Neural cell (in vitro differentiated cells): ENCODE measurements around the gene CST8. TPM values are rescaled to one million over a fixed set of nuclear protein-coding genes. Genes with fewer than 3 reads are reported as not detected.

Experiments
- H2AFZ ChIP-seq: fragments of 200-600, 300-800 bp; sonication (generic), shearing (Covaris generic); 2 replicates; pipeline ENCODE4 v1.6.0; 2014; ENCODE audit warnings: low read depth, mild to moderate bottlenecking, antibody characterized with exemption, low read length, moderate library complexity
- H3F3A ChIP-seq: fragments of 200-600 bp; shearing (Covaris generic); 2 replicates; pipeline ENCODE4 v1.6.1; 2016; ENCODE audit warnings: mild to moderate bottlenecking, moderate library complexity, mixed read lengths, antibody characterized with exemption, low read length; ENCODE audit not compliant: insufficient read depth, poor library complexity, severe bottlenecking
- H3K27ac ChIP-seq: fragments of 200-600, 300-800 bp; sonication (generic), shearing (Covaris generic); 2 replicates; pipeline ENCODE4 v1.5.1; 2014; ENCODE audit warnings: mild to moderate bottlenecking, low read length, moderate library complexity
- H3K27me3 ChIP-seq: fragments of 300-800, 200-600 bp; sonication (generic), shearing (Covaris generic); 2 replicates; pipeline ENCODE4 v1.6.0; 2014; ENCODE audit warnings: mild to moderate bottlenecking, low read depth, low read length, moderate library complexity; ENCODE audit not compliant: insufficient read depth
- H3K36me3 ChIP-seq: fragments of 300-800, 200-600 bp; sonication (generic), shearing (Covaris generic); 2 replicates; pipeline ENCODE4 v1.5.1; 2014; ENCODE audit warnings: mild to moderate bottlenecking, antibody characterized with exemption, low read length, moderate library complexity; ENCODE audit not compliant: insufficient read depth
- H3K4me2 ChIP-seq: fragments of 300-800, 200-600 bp; sonication (generic), shearing (Covaris generic); 2 replicates; pipeline ENCODE4 v1.6.0; 2014; ENCODE audit warnings: mild to moderate bottlenecking, low read length
- H3K4me3 ChIP-seq: fragments of 300-800, 200-600 bp; sonication (generic), shearing (Covaris generic); 2 replicates; pipeline ENCODE4 v1.5.1; 2014; ENCODE audit warnings: mild to moderate bottlenecking, low read length, moderate library complexity
- H3K79me2 ChIP-seq: fragments of 200-600 bp; shearing (Covaris generic); replicated peaks from 2 replicates; pipeline ENCODE4 v1.6.0; 2014; ENCODE audit warnings: mild to moderate bottlenecking, low read length, moderate library complexity; ENCODE audit not compliant: insufficient read depth
- H3K9ac ChIP-seq: fragments of 300-800, 200-600 bp; sonication (generic), shearing (Covaris generic); 2 replicates; pipeline ENCODE4 v1.6.1; 2016; ENCODE audit warnings: mild to moderate bottlenecking, low read length, mixed read lengths
- H3K9me2 ChIP-seq: fragments of 200-600 bp; shearing (Covaris generic); 2 replicates; pipeline ENCODE4 v1.6.1; 2016; ENCODE audit warnings: mild to moderate bottlenecking, low read length, mixed read lengths; ENCODE audit not compliant: insufficient read depth
- H3K9me3 ChIP-seq: fragments of 200-600, 300-800 bp; sonication (generic), shearing (Covaris generic); 2 replicates; pipeline ENCODE4 v1.6.1; 2016; ENCODE audit warnings: mild to moderate bottlenecking, mixed run types, low read length, moderate library complexity, mixed read lengths
- H4K20me1 ChIP-seq: fragments of 200-600 bp; shearing (Covaris generic); 2 replicates; pipeline ENCODE4 v1.6.1; 2016; ENCODE audit warnings: mild to moderate bottlenecking, mixed run types; ENCODE audit not compliant: insufficient read depth
- EP300 ChIP-seq: fragments of 450-650 bp; conservative IDR thresholded peaks from 2 replicates; pipeline ENCODE4 v1.6.1; 2014; ENCODE audit warnings: antibody characterized with exemption, mild to moderate bottlenecking, moderate library complexity; ENCODE audit not compliant: poor library complexity, severe bottlenecking
- EZH2 ChIP-seq: fragments of 200-600, 300-800 bp; shearing (Covaris generic), sonication (generic); IDR thresholded peaks from 2 replicates; pipeline ENCODE4 v1.6.1; 2014; ENCODE audit warnings: antibody characterized with exemption, low read length, borderline replicate concordance, mild to moderate bottlenecking; ENCODE audit not compliant: insufficient read depth, poor library complexity, severe bottlenecking
- MXI1 ChIP-seq: fragments of 450-650 bp; conservative IDR thresholded peaks from 2 replicates; pipeline ENCODE4 v1.6.1; 2014; ENCODE audit warnings: antibody characterized with exemption, mild to moderate bottlenecking; ENCODE audit not compliant: poor library complexity, severe bottlenecking
- POLR2AphosphoS5 ChIP-seq: IDR thresholded peaks from 2 replicates; pipeline ENCODE4 v1.6.1; 2012
- RAD21 ChIP-seq: fragments of 450-650 bp; conservative IDR thresholded peaks from 2 replicates; pipeline ENCODE4 v1.6.1; 2014; ENCODE audit warnings: antibody characterized with exemption, mild to moderate bottlenecking, moderate library complexity
- SMC3 ChIP-seq: fragments of 450-650 bp; conservative IDR thresholded peaks from 2 replicates; pipeline ENCODE4 v1.6.1; 2014; ENCODE audit warnings: antibody characterized with exemption, mild to moderate bottlenecking, moderate library complexity; ENCODE audit not compliant: poor library complexity
- TAF1 ChIP-seq: IDR thresholded peaks from 2 replicates; pipeline ENCODE4 v1.6.1; 2012; ENCODE audit warnings: low read depth
- polyA plus RNA-seq: library from polyadenylated mRNA; depleted of rRNA; stranded (reverse); fragments of >200 nt; gene quantifications from 2 replicates; pipeline ENCODE4 v1.2.3, GENCODE V29; 2014
- TF ChIP-seq, protein P1 (sequence below): IDR thresholded peaks from 2 replicates; pipeline ENCODE4 v1.6.1; 2012; ENCODE audit warnings: borderline replicate concordance
- TF ChIP-seq, protein P2 (sequence below): fragments of 450-650 bp; IDR thresholded peaks from 2 replicates; pipeline ENCODE4 v1.5.1; 2014; ENCODE audit warnings: antibody characterized with exemption, mild to moderate bottlenecking, moderate library complexity; ENCODE audit not compliant: poor library complexity, severe bottlenecking

Gene CST8
- polyA plus RNA-seq, 1 donor from 2014 or later: not detected

DNA sequence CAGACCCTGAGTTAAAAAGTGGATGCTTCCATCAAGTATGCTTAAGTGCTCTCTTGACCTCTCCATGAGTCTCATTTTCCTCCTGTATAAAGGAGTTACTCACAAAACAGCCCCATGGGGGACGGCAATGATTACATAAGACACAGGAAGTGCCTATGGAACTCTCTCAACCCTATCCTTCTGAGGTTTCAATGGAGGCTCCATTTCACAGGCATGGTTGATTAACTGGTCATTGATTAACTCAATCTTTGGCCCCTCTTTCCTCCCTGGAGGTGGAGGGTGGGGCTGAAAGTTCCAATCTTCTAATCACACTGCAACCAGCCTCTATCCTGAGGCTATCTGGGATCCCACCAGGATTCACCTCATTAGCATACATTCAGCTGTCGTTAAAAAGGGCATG is 29.3 kb downstream of the CST8 start:
- H3K79me2 ChIP-seq: no peaks in the 10 kb centered on the region
- H3K27ac ChIP-seq: no peak overlapping the region
- no peak overlapping the region for H3K4me2 ChIP-seq
- H3F3A ChIP-seq: no peaks in the 10 kb centered on the region
- no peaks in the 10 kb centered on the region for H3K9me3 ChIP-seq
- no peaks in the 10 kb centered on the region for H3K9me2 ChIP-seq
- no peaks in the 10 kb centered on the region for H4K20me1 ChIP-seq
- H3K36me3 ChIP-seq: no peaks in the 10 kb centered on the region
- no peak overlapping the region for H3K9ac ChIP-seq
- TF ChIP-seq, protein P1, sequence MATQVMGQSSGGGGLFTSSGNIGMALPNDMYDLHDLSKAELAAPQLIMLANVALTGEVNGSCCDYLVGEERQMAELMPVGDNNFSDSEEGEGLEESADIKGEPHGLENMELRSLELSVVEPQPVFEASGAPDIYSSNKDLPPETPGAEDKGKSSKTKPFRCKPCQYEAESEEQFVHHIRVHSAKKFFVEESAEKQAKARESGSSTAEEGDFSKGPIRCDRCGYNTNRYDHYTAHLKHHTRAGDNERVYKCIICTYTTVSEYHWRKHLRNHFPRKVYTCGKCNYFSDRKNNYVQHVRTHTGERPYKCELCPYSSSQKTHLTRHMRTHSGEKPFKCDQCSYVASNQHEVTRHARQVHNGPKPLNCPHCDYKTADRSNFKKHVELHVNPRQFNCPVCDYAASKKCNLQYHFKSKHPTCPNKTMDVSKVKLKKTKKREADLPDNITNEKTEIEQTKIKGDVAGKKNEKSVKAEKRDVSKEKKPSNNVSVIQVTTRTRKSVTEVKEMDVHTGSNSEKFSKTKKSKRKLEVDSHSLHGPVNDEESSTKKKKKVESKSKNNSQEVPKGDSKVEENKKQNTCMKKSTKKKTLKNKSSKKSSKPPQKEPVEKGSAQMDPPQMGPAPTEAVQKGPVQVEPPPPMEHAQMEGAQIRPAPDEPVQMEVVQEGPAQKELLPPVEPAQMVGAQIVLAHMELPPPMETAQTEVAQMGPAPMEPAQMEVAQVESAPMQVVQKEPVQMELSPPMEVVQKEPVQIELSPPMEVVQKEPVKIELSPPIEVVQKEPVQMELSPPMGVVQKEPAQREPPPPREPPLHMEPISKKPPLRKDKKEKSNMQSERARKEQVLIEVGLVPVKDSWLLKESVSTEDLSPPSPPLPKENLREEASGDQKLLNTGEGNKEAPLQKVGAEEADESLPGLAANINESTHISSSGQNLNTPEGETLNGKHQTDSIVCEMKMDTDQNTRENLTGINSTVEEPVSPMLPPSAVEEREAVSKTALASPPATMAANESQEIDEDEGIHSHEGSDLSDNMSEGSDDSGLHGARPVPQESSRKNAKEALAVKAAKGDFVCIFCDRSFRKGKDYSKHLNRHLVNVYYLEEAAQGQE: no peak
- TF ChIP-seq MXI1: no peak
- TF ChIP-seq, protein P2, sequence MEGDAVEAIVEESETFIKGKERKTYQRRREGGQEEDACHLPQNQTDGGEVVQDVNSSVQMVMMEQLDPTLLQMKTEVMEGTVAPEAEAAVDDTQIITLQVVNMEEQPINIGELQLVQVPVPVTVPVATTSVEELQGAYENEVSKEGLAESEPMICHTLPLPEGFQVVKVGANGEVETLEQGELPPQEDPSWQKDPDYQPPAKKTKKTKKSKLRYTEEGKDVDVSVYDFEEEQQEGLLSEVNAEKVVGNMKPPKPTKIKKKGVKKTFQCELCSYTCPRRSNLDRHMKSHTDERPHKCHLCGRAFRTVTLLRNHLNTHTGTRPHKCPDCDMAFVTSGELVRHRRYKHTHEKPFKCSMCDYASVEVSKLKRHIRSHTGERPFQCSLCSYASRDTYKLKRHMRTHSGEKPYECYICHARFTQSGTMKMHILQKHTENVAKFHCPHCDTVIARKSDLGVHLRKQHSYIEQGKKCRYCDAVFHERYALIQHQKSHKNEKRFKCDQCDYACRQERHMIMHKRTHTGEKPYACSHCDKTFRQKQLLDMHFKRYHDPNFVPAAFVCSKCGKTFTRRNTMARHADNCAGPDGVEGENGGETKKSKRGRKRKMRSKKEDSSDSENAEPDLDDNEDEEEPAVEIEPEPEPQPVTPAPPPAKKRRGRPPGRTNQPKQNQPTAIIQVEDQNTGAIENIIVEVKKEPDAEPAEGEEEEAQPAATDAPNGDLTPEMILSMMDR: no peak
- TF ChIP-seq EZH2: no peak
- TF ChIP-seq EP300: no peak
- no peak for TF ChIP-seq RAD21
- no peak for TF ChIP-seq SMC3
- H3K4me3 ChIP-seq: no peak overlapping the region
- H3K27me3 ChIP-seq: no peaks in the 10 kb centered on the region
- no peak overlapping the region for H2AFZ ChIP-seq

DNA sequence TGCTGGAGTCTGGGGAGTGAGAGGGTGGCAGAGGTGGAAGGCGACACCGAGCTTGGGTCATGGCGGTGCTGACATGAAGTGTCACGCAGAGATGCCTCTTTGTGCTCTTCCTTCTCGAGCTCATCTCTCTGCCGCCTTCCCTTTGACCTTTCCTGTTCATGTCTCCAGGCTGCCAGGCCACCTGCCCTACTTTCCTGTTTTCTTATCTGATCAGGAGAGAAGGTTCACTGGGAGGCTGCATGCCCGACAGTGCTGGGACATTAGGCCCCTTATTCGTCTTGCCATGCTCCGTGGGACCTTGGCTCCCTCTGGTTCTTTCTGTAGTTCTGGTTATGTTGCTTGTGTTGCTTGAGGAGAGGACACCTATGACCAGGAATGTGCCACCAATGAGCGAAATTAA is 33.2 kb downstream of the CST8 start:
- Histone ChIP-seq H4K20me1 (no peaks in the 10 kb centered on the region), H3K36me3 (no peaks in the 10 kb centered on the region), H3K9me3 (no peaks in the 10 kb centered on the region), H3K79me2 (no peaks in the 10 kb centered on the region), H3K4me3 (no peak overlapping the region), H3F3A (no peaks in the 10 kb centered on the region), H3K4me2 (no peak overlapping the region), H2AFZ (no peak overlapping the region), H3K9ac (no peak overlapping the region), H3K27ac (no peak overlapping the region), H3K27me3 (no peaks in the 10 kb centered on the region), H3K9me2 (no peaks in the 10 kb centered on the region)
- TF ChIP-seq, protein P1: no peak
- TF ChIP-seq TAF1: no peak
- TF ChIP-seq, protein P2: no peak
- TF ChIP-seq POLR2AphosphoS5: no peak
- TF ChIP-seq RAD21: no peak
- TF ChIP-seq MXI1: no peak
- TF ChIP-seq EP300: no peak
- no peak for TF ChIP-seq EZH2
- TF ChIP-seq SMC3: no peak
